Ovary (tissue), 9 donors: ENCODE results near the gene CRADD. TPM values are rescaled to one million over a fixed set of nuclear protein-coding genes. Genes with fewer than 3 reads are reported as not detected.

ENCODE experiments used
- DNase-seq, 5 donors: peaks; one replicate each; pipeline ENCODE4 v3.0.0-alpha.2; 2019 to 2020
- H3K27ac ChIP-seq, 2 donors: fragments of 200-600 bp; one replicate each; pipeline versions ENCODE4 v1.5.1 to v1.8.0; 2019 to 2022
- H3K27me3 ChIP-seq: fragments of 200-600 bp; one replicate; pipeline ENCODE4 v1.8.0; 2022
- H3K36me3 ChIP-seq: fragments of 200-600 bp; sonication (generic); one replicate; pipeline ENCODE4 v1.5.1; 2019
- H3K4me1 ChIP-seq: one replicate; pipeline ENCODE4 v1.8.1; 2013; ENCODE audit warnings: mild to moderate bottlenecking, moderate library complexity; ENCODE audit not compliant: insufficient read depth
- H3K4me3 ChIP-seq: fragments of 200-600 bp; sonication (generic); one replicate; pipeline ENCODE4 v1.5.1; 2017
- H3K9me3 ChIP-seq, 2 donors: fragments of 200-600 bp in 1 of 2; sonication (generic) in 1 of 2; one replicate each; pipeline versions ENCODE4 v1.5.1 to v1.8.1; 2013 to 2019; ENCODE audit warnings: mild to moderate bottlenecking in 1 of 2, moderate library complexity in 1 of 2
- CTCF ChIP-seq, 3 donors: fragments of 450-650 bp in 2 of 3; fragments of 200-600 bp in 1 of 3; IDR thresholded peaks; one replicate each; pipeline versions ENCODE4 v1.5.1 to v1.8.0; 2016 to 2022; ENCODE audit warnings: antibody characterized with exemption in 3 of 3, mild to moderate bottlenecking in 1 of 3
- EP300 ChIP-seq: sonication (generic); formaldehyde crosslinking; IDR thresholded peaks from one replicate; pipeline ENCODE4 v1.6.1; 2017; ENCODE audit warnings: antibody characterized with exemption
- POLR2A ChIP-seq: fragments of 450-650 bp; IDR thresholded peaks from one replicate; pipeline ENCODE4 v1.6.1; 2017; ENCODE audit warnings: antibody characterized with exemption, mild to moderate bottlenecking, moderate library complexity
- WGBS, 3 donors: extraction: QIAGEN DNeasy Blood & Tissue Kit in 1 of 3; methylation state at CpG; one replicate each; pipeline versions ENCODE4 v1.1.5 to v1.1.7; 2013 to 2017; 5-methylcytosine and 5-hydroxymethylcytosine counted together
- intact Hi-C, 4 donors: fragments of 100-400 bp; cut with DNase I; formaldehyde crosslinking; loops; one replicate each; pipeline versions ENCODE4 v1.11.0 to v1.15.1; 2022 to 2023
- polyA plus RNA-seq, 2 donors: library from polyadenylated mRNA; stranded (reverse); fragments of 200-250 nt in 1 of 2; fragments of 350-450 nt in 1 of 2; fragmentation: Illumina TruSeq in 1 of 2; extraction: RNeasy Lipid Tissue Mini Kit (QIAGEN cat#74804) in 1 of 2; gene quantifications; one replicate each; pipeline ENCODE4 v1.2.3, GENCODE V29; 2013 to 2014
- total RNA-seq, 7 donors: library from RNA; depleted of rRNA in 2 of 7; stranded (reverse); fragments of >200 nt in 2 of 7; fragmentation: NEBNext Ultra II Directional in 3 of 7; extraction: Animal tissue kit (Norgen Biotek cat#: 25700) in 3 of 7; gene quantifications; one replicate each; pipeline versions ENCODE4 v1.1.0 to v1.2.4, GENCODE V29; 2016 to 2023
- donor health status: DM: no; HTN: no; CAD: no; lungs with moderate emphysema.
- donor health status: DM: no; HTN: no; CAD: no.
- donor health status: Bipolar disorder and iron deficiency.
- donor health status: DM: yes; HTN: yes; CAD: no.
- donor health status: DM: no; HTN: no; CAD: no.
- donor health status: DM: yes; HTN: yes; CAD: no.

CRADD gene
- total and polyA plus RNA-seq, 9 donors: 11.4 to 67.8 (median 16.9) TPM

- WGBS, 3 donors: 38 to 48% (median 42%) methylated on average over 5 of the region's 5 CpGs
- intact Hi-C loops: loop anchor here in 2 of 4 donors (10.0 kb wide), 1 partner anchor 53 kb away; no protein-coding TSS in a partner anchor
- no peak for TF ChIP-seq EP300
- no peak for TF ChIP-seq CTCF (IDR thresholded peaks at IDR 0.05)
- no peak for TF ChIP-seq POLR2A
- DNase-seq: no peak
- H3K9me3 ChIP-seq: no peaks in the 10 kb centered on the region
- H3K27me3 ChIP-seq: no peaks in the 10 kb centered on the region
- H3K4me1 ChIP-seq: peaks cover 3% of the 10 kb centered on the region
- peak overlapping the region in 1 of 2 donors; percentile 32 for H3K27ac ChIP-seq
- H3K36me3 ChIP-seq: no peaks in the 10 kb centered on the region
- H3K4me3 ChIP-seq: no peak overlapping the region
Measured at GRCh38 chr12:93737457-93738198, 60.5 kb downstream of the CRADD start.

- 50 to 73% (median 71%) methylated on average over 6 of the region's 6 CpGs for WGBS, 3 donors
- Histone ChIP-seq H3K27me3 (no peaks in the 10 kb centered on the region), H3K4me3 (no peak overlapping the region), H3K36me3 (no peaks in the 10 kb centered on the region), H3K9me3 (no peaks in the 10 kb centered on the region), H3K4me1 (peaks cover 3% of the 10 kb centered on the region), H3K27ac (peak overlapping the region in 1 of 2 donors; percentile 32)
- peak in 1 of 5 donors; percentile 26 for DNase-seq
- intact Hi-C loops: loop anchor here in 2 of 4 donors (10.0 kb wide), 1 partner anchor 54 kb away; no protein-coding TSS in a partner anchor
- TF ChIP-seq POLR2A (peak; percentile 15), EP300 (no peak)
Measured at GRCh38 chr12:93738199-93739058, 61.3 kb downstream of the CRADD start.

GRCh38 chr12:93740751-93741150 lies 63.6 kb downstream of the CRADD start:
- intact Hi-C loops: loop anchor here (1.0 to 10.0 kb wide), 4 partner anchors 56 to 169 kb away; partner anchors contain the start of genes SOCS2 (in 2 of the 4) and CRADD (in 1 of the 4)
- 5 to 7% (median 7%) methylated on average over 3 of the region's 3 CpGs for WGBS, 3 donors
- TF ChIP-seq EP300 (no peak), POLR2A (no peak), CTCF (IDR thresholded peaks at IDR 0.05) (no peak)
- no peaks in the 10 kb centered on the region for H3K9me3 ChIP-seq
- peaks cover 3% of the 10 kb centered on the region for H3K4me1 ChIP-seq
- H3K36me3 ChIP-seq: no peaks in the 10 kb centered on the region
- peak overlapping the region in 1 of 2 donors; percentile 77 for H3K27ac ChIP-seq
- no peaks in the 10 kb centered on the region for H3K27me3 ChIP-seq
- peak overlapping the region; percentile 49 for H3K4me3 ChIP-seq
- no peak for DNase-seq

GRCh38 chr12:93741659-93742109 lies 64.5 kb downstream of the CRADD start:
- Histone ChIP-seq H3K36me3 (no peaks in the 10 kb centered on the region), H3K4me3 (peak overlapping the region; percentile 49), H3K4me1 (peaks cover 3% of the 10 kb centered on the region), H3K27me3 (no peaks in the 10 kb centered on the region), H3K27ac (peak overlapping the region; percentile 57 to 77), H3K9me3 (no peaks in the 10 kb centered on the region)
- no peak for TF ChIP-seq POLR2A
- no peak for TF ChIP-seq EP300
- no peak for TF ChIP-seq CTCF (IDR thresholded peaks at IDR 0.05)
- 6 to 10% (median 8%) methylated on average over 10 of the region's 10 CpGs for WGBS, 3 donors
- peak in 2 of 5 donors; percentile 22 to 33 for DNase-seq
- intact Hi-C loops: loop anchor here in 3 of 4 donors (5.0 to 10.0 kb wide), 3 partner anchors 57 to 169 kb away; partner anchors contain the start of genes SOCS2 (in 2 of the 3) and CRADD (in 1 of the 3)
